ENCODE measurements around the gene ARHGEF4.

GRCh38 chr2:130832296-130832940, 4.3 kb upstream of the ARHGEF4 start:
- no peak for TF ChIP-seq CTCF (IDR thresholded peaks at IDR 0.05; ENCODE audit: insufficient read depth, low read depth, low read length)
- no peak for TF ChIP-seq EZH2 (IDR thresholded peaks at IDR 0.05; ENCODE audit: insufficient read depth, low read length)

All from astrocyte (in vitro differentiated cells and primary cell).